Liver (tissue), 9 donors: ENCODE data around the gene RFX4. TPM values are rescaled to one million over a fixed set of nuclear protein-coding genes. Genes with fewer than 3 reads are reported as not detected.

Experiments used
- DNase-seq: peaks from one replicate; pipeline ENCODE4 v3.0.0-alpha.2; 2017; ENCODE audit warnings: low spot score
- H3K27ac ChIP-seq, 2 donors: one replicate each; pipeline ENCODE4 v1.7.0; 2013; ENCODE audit warnings: inconsistent platforms in 2 of 2, low read length in 2 of 2, control low read depth in 1 of 2, low read depth in 1 of 2, mild to moderate bottlenecking in 1 of 2
- H3K27me3 ChIP-seq, 4 donors: one replicate each; pipeline versions ENCODE4 v1.6.1 to v1.7.0; 2013; ENCODE audit warnings: low read length in 3 of 4, inconsistent platforms in 1 of 4, mild to moderate bottlenecking in 1 of 4, moderate library complexity in 1 of 4; ENCODE audit not compliant: control insufficient read depth in 4 of 4, insufficient read depth in 4 of 4
- H3K36me3 ChIP-seq, 4 donors: one replicate each; pipeline versions ENCODE4 v1.6.1 to v1.7.0; 2013; ENCODE audit warnings: low read length in 3 of 4, mild to moderate bottlenecking in 3 of 4, low read depth in 1 of 4, moderate library complexity in 1 of 4; ENCODE audit not compliant: control insufficient read depth in 4 of 4, insufficient read depth in 3 of 4
- H3K4me1 ChIP-seq, 4 donors: one replicate each; pipeline versions ENCODE4 v1.6.1 to v1.7.0; 2013; ENCODE audit warnings: low read length in 3 of 4, mild to moderate bottlenecking in 3 of 4, moderate library complexity in 1 of 4; ENCODE audit not compliant: control insufficient read depth in 4 of 4, insufficient read depth in 4 of 4
- H3K4me3 ChIP-seq, 3 donors: one replicate each; pipeline versions ENCODE4 v1.6.1 to v1.7.0; 2013; ENCODE audit warnings: low read length in 3 of 3, control low read depth in 1 of 3, low read depth in 1 of 3, mild to moderate bottlenecking in 1 of 3
- H3K9ac ChIP-seq, 2 donors: one replicate each; pipeline ENCODE4 v1.7.0; 2013; ENCODE audit warnings: low read length in 2 of 2, mild to moderate bottlenecking in 2 of 2, moderate library complexity in 2 of 2, control low read depth in 1 of 2, low read depth in 1 of 2
- H3K9me3 ChIP-seq, 4 donors: one replicate each; pipeline versions ENCODE4 v1.6.1 to v1.7.0; 2013; ENCODE audit warnings: low read length in 3 of 4; ENCODE audit not compliant: control insufficient read depth in 4 of 4
- ATF3 ChIP-seq: IDR thresholded peaks from 2 replicates; pipeline ENCODE4 v1.6.1; 2016; ENCODE audit warnings: antibody characterized with exemption
- CTCF ChIP-seq: fragments of 150-350 bp; IDR thresholded peaks from 2 replicates; pipeline ENCODE4 v1.5.1; 2017; ENCODE audit warnings: improper control_type of control experiment, low read depth, low read length; ENCODE audit not compliant: missing input control
- EGR1 ChIP-seq, 2 donors: IDR thresholded peaks; 2 replicates each; pipeline ENCODE4 v1.6.1; 2016 to 2018; ENCODE audit warnings: antibody characterized with exemption in 2 of 2, low read depth in 2 of 2
- FOXA1 ChIP-seq: IDR thresholded peaks from 2 replicates; pipeline ENCODE4 v1.6.1; 2016; ENCODE audit warnings: antibody characterized with exemption
- FOXA2 ChIP-seq: IDR thresholded peaks from 2 replicates; pipeline ENCODE4 v1.6.1; 2016; ENCODE audit warnings: antibody characterized with exemption
- GABPA ChIP-seq, 2 donors: IDR thresholded peaks in 1 of 2; conservative IDR thresholded peaks in 1 of 2; 2 replicates each; pipeline ENCODE4 v1.6.1; 2016; ENCODE audit warnings: antibody characterized with exemption in 2 of 2, mild to moderate bottlenecking in 1 of 2, moderate library complexity in 1 of 2
- HNF4A ChIP-seq, 2 donors: conservative IDR thresholded peaks; 2 replicates each; pipeline ENCODE4 v1.6.1; 2016; ENCODE audit warnings: antibody characterized with exemption in 2 of 2, mild to moderate bottlenecking in 2 of 2
- HNF4G ChIP-seq: IDR thresholded peaks from 2 replicates; pipeline ENCODE4 v1.6.1; 2016; ENCODE audit warnings: antibody characterized with exemption
- JUND ChIP-seq, 2 donors: IDR thresholded peaks; 2 replicates each; pipeline ENCODE4 v1.6.1; 2016; ENCODE audit warnings: antibody characterized with exemption in 2 of 2
- MAX ChIP-seq: IDR thresholded peaks from 2 replicates; pipeline ENCODE4 v1.6.1; 2016; ENCODE audit warnings: antibody characterized with exemption
- NR2F2 ChIP-seq: IDR thresholded peaks from 2 replicates; pipeline ENCODE4 v1.6.1; 2016; ENCODE audit warnings: antibody characterized with exemption
- RAD21 ChIP-seq, 2 donors: IDR thresholded peaks; 2 replicates each; pipeline ENCODE4 v1.6.1; 2016; ENCODE audit warnings: antibody characterized with exemption in 2 of 2, mild to moderate bottlenecking in 2 of 2
- REST ChIP-seq: IDR thresholded peaks from 2 replicates; pipeline ENCODE4 v1.6.1; 2016; ENCODE audit warnings: antibody characterized with exemption, mild to moderate bottlenecking
- RXRA ChIP-seq, 2 donors: IDR thresholded peaks; 2 replicates each; pipeline ENCODE4 v1.6.1; 2017 to 2018; ENCODE audit warnings: antibody characterized with exemption in 2 of 2, mild to moderate bottlenecking in 1 of 2
- SP1 ChIP-seq: IDR thresholded peaks from 2 replicates; pipeline ENCODE4 v1.6.1; 2018; ENCODE audit warnings: antibody characterized with exemption, mild to moderate bottlenecking
- TAF1 ChIP-seq: conservative IDR thresholded peaks from 2 replicates; pipeline ENCODE4 v1.6.1; 2016; ENCODE audit warnings: antibody characterized with exemption, mild to moderate bottlenecking
- YY1 ChIP-seq: IDR thresholded peaks from 2 replicates; pipeline ENCODE4 v1.6.1; 2016; ENCODE audit warnings: antibody characterized with exemption, mild to moderate bottlenecking
- ZBTB33 ChIP-seq: IDR thresholded peaks from 2 replicates; pipeline ENCODE4 v1.6.1; 2016; ENCODE audit warnings: antibody characterized with exemption
- WGBS: extraction: QIAGEN DNeasy Blood & Tissue Kit; methylation state at CpG from one replicate; pipeline ENCODE4 v1.1.7; 2013; 5-methylcytosine and 5-hydroxymethylcytosine counted together
- polyA plus RNA-seq, 2 donors: library from polyadenylated mRNA; stranded (reverse) in 1 of 2; unstranded in 1 of 2; fragments of 200-250 nt in 1 of 2; fragments of >200 nt in 1 of 2; fragmentation: Nextera tagmentation in 1 of 2; extraction: Ambion mirVana in 1 of 2; gene quantifications; one replicate each; pipeline versions ENCODE4 v1.2.1 to v1.2.3, GENCODE V29; 2013 to 2015
- total RNA-seq, 2 donors: library from RNA; depleted of rRNA; stranded (reverse); fragments of >200 nt; gene quantifications; one replicate each; pipeline ENCODE4 v1.2.3, GENCODE V29; 2014
- donor health status: healthy.
- donor health status: healthy.
- donor health status: healthy.
- donor health status: healthy.
- donor health status: healthy.

Gene RFX4
- total and polyA plus RNA-seq, 4 donors, result not detected

GRCh38 chr12:106769078-106769477 is 186.3 kb downstream of the RFX4 start:
- peaks cover 5 to 69% (median 62%) of the 10 kb centered on the region in 4 donors for H3K4me1 ChIP-seq
- no peaks in the 10 kb centered on the region for H3K36me3 ChIP-seq
- peak; percentile 75 to 85 for TF ChIP-seq RXRA (IDR thresholded peaks at IDR 0.05)
- TF ChIP-seq JUND (IDR thresholded peaks at IDR 0.05), result peak; percentile 72 to 78
- peak; percentile 58 for TF ChIP-seq MAX
- TF ChIP-seq ZBTB33, result peak; percentile 69
- TF ChIP-seq REST, result peak; percentile 78
- no peak for TF ChIP-seq EGR1 (IDR thresholded peaks at IDR 0.05; ENCODE audit: low read depth in 2 of 2)
- peak; percentile 54 for TF ChIP-seq FOXA1
- TF ChIP-seq TAF1, result no peak
- peak; percentile 72 for TF ChIP-seq FOXA2
- no peak for TF ChIP-seq HNF4G
- peak; percentile 96 for TF ChIP-seq YY1
- peak in 1 of 2 donors; percentile 19 for TF ChIP-seq GABPA (IDR thresholded peaks at IDR 0.05 in 1 of 2, conservative IDR thresholded peaks at IDR 0.05 in 1 of 2)
- peak; percentile 37 for TF ChIP-seq ATF3
- TF ChIP-seq SP1, result peak; percentile 94
- peak; percentile 29 to 33 for TF ChIP-seq RAD21 (IDR thresholded peaks at IDR 0.05)
- peak; percentile 77 to 78 for TF ChIP-seq HNF4A (conservative IDR thresholded peaks at IDR 0.05)
- TF ChIP-seq CTCF, result no peak
- TF ChIP-seq NR2F2, result peak; percentile 52
- no peak overlapping the region for H3K4me3 ChIP-seq
- no peaks in the 10 kb centered on the region for H3K9me3 ChIP-seq
- 27% methylated on average over 5 of the region's 5 CpGs for WGBS
- DNase-seq, result no peak
- no peak overlapping the region for H3K9ac ChIP-seq
- no peaks in the 10 kb centered on the region for H3K27me3 ChIP-seq
- peak overlapping the region; percentile 64 to 80 for H3K27ac ChIP-seq
